GM21723 (cell line): ENCODE results near the gene NKX1-1.
"Not testable (repeated sequence)": the region's sequence is repeated elsewhere in the genome, so short reads cannot be mapped to it uniquely, and the experiment has no call there.

Experiments used
- ATAC-seq: cut with Tn5 transposase; IDR thresholded peaks from one replicate; pipeline ENCODE4 v1.9.1; 2021; ENCODE audit warnings: mild to moderate bottlenecking, moderate library complexity; ENCODE audit not compliant: unreplicated experiment

Gene NKX1-1

GRCh38 chr4:1375051-1375721 lies 31.1 kb downstream of the NKX1-1 start:
- no peak for ATAC-seq

GRCh38 chr4:1374706-1375045 lies 31.6 kb downstream of the NKX1-1 start:
- ATAC-seq: no peak

DNA sequence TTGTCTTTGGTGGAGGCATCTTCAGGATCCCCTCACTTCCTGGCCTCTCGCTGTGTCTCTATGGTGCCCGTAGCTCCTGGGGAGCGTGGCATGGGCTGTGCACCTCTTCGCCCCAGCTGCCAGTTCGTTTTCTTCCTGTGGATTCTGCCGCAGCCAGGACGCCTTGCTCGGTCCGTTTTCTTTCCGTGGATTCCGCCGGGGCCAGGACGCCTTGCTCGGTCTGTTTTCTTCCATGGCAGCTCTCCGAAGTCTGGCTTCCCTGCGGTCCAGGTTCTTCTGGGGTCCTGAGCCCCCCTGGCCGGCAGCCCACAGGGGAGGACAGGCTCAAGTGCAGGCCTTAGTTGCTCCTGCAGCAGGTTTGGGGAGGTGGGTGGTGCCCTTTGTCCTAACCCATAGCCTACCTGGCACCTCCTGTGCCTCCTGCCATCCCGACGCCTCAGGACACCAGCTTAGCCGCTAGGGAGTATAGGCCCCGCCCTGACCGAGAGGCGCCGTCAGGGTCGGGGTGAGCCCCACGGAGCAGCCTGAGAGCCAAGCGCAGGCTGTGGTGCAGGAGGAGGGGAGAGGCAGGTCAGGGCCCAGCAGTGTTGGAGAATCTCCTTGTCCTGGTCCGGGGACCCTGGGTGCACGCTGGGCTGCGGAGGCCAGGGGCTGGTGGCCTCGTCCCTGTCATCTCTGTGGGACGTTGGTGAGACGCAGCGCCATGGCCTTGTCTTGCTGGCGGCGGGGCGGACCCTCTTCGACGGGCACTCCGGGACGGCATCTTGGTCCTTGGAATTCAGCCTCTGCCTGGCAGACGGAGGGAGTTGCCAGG lies 32.1 kb downstream of the NKX1-1 start:
- ATAC-seq: no peak

- ATAC-seq: not testable (repeated sequence)
Observed at GRCh38 chr4:1372576-1372975, 33.7 kb downstream of the NKX1-1 start.

GRCh38 chr4:1371176-1372165 lies 34.8 kb downstream of the NKX1-1 start:
- ATAC-seq: no peak

GRCh38 chr4:1370321-1371124 lies 35.7 kb downstream of the NKX1-1 start:
- no peak for ATAC-seq

DNA sequence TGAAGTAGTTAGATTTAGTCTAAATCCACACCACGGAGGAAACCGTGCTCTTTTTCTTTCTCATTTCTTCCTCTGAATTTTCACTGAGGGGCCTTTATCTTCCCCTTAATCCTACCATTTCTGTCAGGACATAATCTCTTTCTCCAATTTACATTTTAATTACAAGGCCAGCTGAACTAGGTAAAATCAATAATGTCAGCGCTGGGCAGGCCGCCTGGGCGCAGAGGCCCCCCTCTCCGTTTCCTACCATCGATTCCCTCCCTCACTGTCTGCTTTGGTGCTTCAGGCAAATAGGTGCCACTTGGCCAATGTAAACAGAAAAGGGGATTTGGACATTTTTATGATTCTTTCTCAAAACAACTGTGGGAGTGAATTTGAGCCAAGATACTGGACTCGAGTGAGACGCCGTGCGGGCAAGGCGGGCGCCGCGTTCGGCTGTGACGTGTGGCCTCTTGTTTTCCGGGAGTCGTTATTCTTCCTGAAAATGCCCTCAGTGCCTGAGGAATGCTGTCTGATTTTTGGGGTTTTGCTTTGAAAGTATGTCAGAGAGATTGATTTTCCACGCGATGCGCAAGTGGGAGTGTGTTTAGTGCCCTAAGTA lies 36.7 kb downstream of the NKX1-1 start:
- ATAC-seq: no peak

DNA sequence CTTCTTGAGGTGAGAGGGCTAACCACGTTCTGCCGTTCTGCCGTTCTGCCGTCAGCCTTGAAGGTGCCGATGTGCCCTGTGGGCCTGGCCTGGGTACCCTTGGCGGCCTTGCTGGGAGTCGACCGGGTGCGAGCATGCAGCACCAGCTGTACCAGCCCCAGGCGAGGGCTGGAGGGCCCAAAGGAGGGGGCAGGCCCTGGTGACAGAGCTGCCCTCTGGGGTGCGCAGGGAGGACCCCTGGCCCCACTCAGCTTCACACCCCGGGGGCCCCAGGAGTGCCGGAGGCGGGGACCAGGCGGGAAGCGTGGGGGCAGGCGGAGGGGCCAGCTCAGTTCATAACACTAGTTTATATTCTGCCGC lies 37.2 kb downstream of the NKX1-1 start:
- ATAC-seq: no peak

- no peak for ATAC-seq
Observed at GRCh38 chr4:1368421-1369090, 37.7 kb downstream of the NKX1-1 start.

DNA sequence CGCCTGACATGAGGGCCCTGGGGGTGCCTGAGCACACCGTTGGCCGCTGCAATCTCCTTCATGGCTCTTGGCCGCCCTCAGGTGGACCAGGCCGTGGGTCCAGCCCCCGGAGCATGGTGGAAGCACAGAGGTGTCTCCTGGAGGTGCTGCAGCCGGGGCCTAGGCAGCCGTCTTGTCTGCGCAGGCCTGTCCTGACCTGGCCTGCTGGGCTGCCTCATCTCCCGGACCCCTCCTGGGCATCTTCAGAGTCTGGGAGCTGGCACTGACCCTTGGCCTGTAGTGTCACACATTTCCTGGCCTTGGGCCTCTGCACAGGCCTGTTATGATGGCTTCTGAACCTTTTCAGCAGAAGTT lies 38.3 kb downstream of the NKX1-1 start:
- no peak for ATAC-seq

- no peak for ATAC-seq
Observed at GRCh38 chr4:1367230-1367935, 38.9 kb downstream of the NKX1-1 start.

DNA sequence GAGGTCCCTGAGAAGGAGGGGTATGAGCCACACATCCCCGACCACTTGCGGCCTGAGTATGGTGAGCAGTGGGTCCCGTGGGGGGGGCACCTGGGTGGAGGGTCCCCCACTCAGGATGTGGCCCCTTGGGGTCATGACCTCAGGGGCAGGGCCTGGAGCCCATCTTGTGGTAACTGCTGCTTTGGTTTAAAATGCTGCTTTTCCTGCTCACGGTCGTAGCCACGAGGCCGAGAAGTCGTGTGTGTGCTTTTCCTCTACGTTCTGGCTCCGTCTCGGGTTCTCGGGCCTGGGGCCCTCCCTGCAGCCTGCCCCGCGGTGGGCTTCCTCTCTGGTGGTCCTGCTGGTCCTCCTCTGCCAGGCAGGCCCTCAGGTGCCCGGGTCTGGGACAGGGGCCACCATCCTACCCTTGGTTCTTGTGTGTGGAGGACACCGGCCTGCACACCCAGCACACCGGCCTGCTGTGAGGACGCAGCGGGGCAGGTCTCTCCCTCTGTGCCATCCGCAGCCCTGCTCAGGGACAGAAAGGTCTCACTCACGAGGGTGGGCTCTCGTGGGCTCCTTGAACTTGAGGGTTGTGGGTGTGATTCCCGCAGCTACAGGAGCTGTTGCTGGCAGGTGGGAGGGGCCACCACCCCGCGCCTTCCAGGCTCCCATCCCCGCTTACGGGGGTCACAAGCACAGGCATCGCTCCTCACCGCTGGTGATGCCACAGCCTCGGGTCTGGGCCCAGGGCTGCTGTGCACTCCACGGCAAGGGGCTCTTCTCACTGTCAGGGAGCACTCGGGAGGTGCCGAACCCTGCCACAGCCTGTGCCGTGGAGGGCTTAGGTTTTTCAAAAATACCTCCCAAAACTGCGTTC lies 39.6 kb downstream of the NKX1-1 start:
- no peak for ATAC-seq

GRCh38 chr4:1365271-1366178 lies 40.7 kb downstream of the NKX1-1 start:
- ATAC-seq: no peak

GRCh38 chr4:1364748-1365147 lies 41.5 kb downstream of the NKX1-1 start:
- ATAC-seq: no peak

GRCh38 chr4:1364217-1364616 lies 42.0 kb downstream of the NKX1-1 start:
- ATAC-seq: no peak

- ATAC-seq: no peak
Observed at GRCh38 chr4:1363513-1363912, 42.7 kb downstream of the NKX1-1 start.

DNA sequence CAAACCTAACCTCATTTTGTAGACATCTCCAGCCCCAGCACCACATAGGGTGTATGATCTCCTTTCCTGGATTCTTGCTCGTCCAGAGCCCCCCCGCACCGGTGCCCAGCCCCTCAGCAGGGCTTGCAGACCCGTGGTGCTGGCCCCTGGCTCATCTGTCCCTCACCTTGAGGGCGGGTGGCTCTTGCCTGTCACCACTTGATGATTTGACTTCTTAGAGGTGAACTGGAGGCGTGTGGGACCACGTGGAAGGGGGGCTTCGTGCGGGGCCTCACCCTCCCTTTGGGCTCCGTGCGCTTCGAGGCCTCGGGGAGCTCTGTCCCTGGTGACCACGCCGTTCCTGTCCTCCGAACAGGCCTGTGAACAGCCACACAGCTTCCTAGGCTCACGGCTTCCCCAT lies 43.7 kb downstream of the NKX1-1 start:
- ATAC-seq: no peak
